OCI-LY3 (cell line): ENCODE data around the gene NLGN1.

Experiments used
- H2AFZ ChIP-seq: fragments of 200-600, 300-600 bp; shearing (Covaris generic); 2 replicates; pipeline ENCODE4 v1.6.0; 2014; ENCODE audit warnings: antibody characterized with exemption, low read depth, low read length
- H3K27ac ChIP-seq: fragments of 200-600, 300-600 bp; sonication (generic); 2 replicates; pipeline ENCODE4 v1.5.1; 2014; ENCODE audit warnings: mild to moderate bottlenecking, low read length, moderate library complexity, mixed read lengths
- H3K27me3 ChIP-seq: fragments of 200-600, 300-600 bp; sonication (generic); 2 replicates; pipeline ENCODE4 v1.6.1; 2014; ENCODE audit warnings: low read depth, low read length, mixed read lengths
- H3K36me3 ChIP-seq: fragments of 200-600, 300-600 bp; sonication (generic); replicated peaks from 2 replicates; pipeline ENCODE3; 2014; ENCODE audit warnings: low read depth, low read length, mixed read lengths
- H3K4me1 ChIP-seq: fragments of 300-600, 200-600 bp; sonication (generic); 2 replicates; pipeline ENCODE4 v1.6.1; 2014; ENCODE audit warnings: low read length, mixed read lengths
- H3K4me2 ChIP-seq: fragments of 200-600, 300-600 bp; sonication (generic); 2 replicates; pipeline ENCODE4 v1.6.1; 2014; ENCODE audit warnings: low read length, mixed read lengths
- H3K4me3 ChIP-seq: fragments of 300-600, 200-600 bp; sonication (generic); 2 replicates; pipeline ENCODE4 v1.5.1; 2014; ENCODE audit warnings: antibody characterized with exemption, mild to moderate bottlenecking, low read length, moderate library complexity
- H3K79me2 ChIP-seq: fragments of 300-600, 200-600 bp; shearing (Covaris generic); 2 replicates; pipeline ENCODE4 v1.6.1; 2014; ENCODE audit warnings: mild to moderate bottlenecking, low read length, mixed read lengths
- H3K9ac ChIP-seq: fragments of 300-600, 200-600 bp; shearing (Covaris generic); 2 replicates; pipeline ENCODE4 v1.6.0; 2014; ENCODE audit warnings: mild to moderate bottlenecking, low read length, moderate library complexity
- H3K9me3 ChIP-seq: fragments of 200-600, 300-600 bp; shearing (Covaris generic); 2 replicates; pipeline ENCODE4 v1.6.1; 2014; ENCODE audit warnings: low read length, mixed read lengths; ENCODE audit not compliant: insufficient read depth
- H4K20me1 ChIP-seq: fragments of 200-600, 300-600 bp; sonication (generic); 2 replicates; pipeline ENCODE4 v1.6.1; 2016; ENCODE audit warnings: low read length, mixed read lengths; ENCODE audit not compliant: insufficient read depth
- EZH2phosphoT487 ChIP-seq: fragments of 200-600 bp; shearing (Covaris generic); IDR thresholded peaks from 2 replicates; pipeline ENCODE4 v1.6.1; 2018; ENCODE audit warnings: antibody characterized with exemption, mixed run types, low read depth
- TF ChIP-seq, protein P1 (sequence below): fragments of 200-600, 300-600 bp; sonication (generic); IDR thresholded peaks from 2 replicates; pipeline ENCODE4 v1.5.1; 2014; ENCODE audit warnings: antibody characterized with exemption, low read length, low read depth

The NLGN1 gene

DNA sequence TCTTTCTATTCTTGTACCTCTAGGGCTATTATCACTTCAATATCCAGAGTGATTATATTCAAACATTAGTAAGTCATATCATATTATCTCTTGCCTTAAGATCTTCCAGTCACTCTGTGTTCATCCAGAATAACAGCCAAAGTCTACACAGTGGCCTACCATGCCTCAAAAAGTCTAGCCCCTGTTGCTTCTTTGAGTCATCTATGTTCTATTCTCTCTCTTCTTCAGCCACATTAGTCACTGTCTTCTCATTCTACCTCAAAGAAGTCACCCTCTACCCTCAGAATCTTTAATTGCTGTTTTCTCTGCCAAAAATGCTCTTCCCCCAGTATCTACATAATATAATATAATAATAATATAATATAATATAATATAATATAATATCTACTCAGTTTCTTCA is 356.0 kb downstream of the NLGN1 start:
- Histone ChIP-seq H3K4me1 (no peaks in the 10 kb centered on the region), H3K27me3 (no peaks in the 10 kb centered on the region), H3K9ac (no peak overlapping the region), H3K27ac (no peak overlapping the region), H4K20me1 (no peaks in the 10 kb centered on the region), H3K36me3 (no peaks in the 10 kb centered on the region), H3K79me2 (no peaks in the 10 kb centered on the region), H2AFZ (no peak overlapping the region), H3K9me3 (no peaks in the 10 kb centered on the region), H3K4me2 (no peak overlapping the region), H3K4me3 (no peak overlapping the region)
- TF ChIP-seq, protein P1, sequence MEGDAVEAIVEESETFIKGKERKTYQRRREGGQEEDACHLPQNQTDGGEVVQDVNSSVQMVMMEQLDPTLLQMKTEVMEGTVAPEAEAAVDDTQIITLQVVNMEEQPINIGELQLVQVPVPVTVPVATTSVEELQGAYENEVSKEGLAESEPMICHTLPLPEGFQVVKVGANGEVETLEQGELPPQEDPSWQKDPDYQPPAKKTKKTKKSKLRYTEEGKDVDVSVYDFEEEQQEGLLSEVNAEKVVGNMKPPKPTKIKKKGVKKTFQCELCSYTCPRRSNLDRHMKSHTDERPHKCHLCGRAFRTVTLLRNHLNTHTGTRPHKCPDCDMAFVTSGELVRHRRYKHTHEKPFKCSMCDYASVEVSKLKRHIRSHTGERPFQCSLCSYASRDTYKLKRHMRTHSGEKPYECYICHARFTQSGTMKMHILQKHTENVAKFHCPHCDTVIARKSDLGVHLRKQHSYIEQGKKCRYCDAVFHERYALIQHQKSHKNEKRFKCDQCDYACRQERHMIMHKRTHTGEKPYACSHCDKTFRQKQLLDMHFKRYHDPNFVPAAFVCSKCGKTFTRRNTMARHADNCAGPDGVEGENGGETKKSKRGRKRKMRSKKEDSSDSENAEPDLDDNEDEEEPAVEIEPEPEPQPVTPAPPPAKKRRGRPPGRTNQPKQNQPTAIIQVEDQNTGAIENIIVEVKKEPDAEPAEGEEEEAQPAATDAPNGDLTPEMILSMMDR, result no peak
- TF ChIP-seq EZH2phosphoT487, result no peak

DNA sequence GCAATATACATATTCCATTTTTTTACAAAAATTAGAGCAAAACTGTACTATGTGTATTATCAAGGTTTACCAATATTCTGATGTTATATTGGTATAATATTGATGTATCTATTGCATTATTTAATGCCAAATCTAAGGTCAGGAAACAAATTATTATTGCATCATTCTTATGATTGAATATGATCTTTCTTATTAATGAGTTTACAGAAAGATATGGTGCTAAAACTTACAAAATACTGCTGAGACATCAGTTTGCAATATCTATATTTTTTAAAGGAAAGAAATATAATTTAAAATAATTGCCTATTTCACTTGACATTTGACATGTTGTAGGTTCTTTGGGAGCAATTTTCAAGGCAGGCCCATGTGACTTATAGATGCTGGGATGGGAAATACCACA is 357.6 kb downstream of the NLGN1 start:
- no peaks in the 10 kb centered on the region for H3K4me1 ChIP-seq
- no peak overlapping the region for H3K27ac ChIP-seq
- no peak overlapping the region for H3K4me3 ChIP-seq

DNA sequence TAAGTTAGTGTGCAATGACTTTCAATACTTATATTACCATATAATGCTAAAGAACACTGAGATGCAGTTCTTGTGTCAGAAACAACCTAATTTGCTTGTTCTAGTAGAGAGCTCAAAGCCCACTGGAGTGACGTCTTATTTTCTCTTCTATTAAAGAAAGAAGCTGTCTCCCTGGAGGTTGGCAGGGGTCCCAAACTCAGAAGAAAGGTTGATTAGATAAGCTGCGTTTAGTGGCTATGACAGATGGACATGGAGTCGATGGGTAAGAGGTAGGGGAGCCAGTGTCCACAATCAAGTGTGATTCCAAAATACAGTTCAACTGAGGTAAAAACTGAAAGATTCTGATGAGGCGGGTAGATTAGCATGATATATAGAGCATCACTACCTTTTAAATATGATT is 363.6 kb downstream of the NLGN1 start:
- no peak overlapping the region for H3K27ac ChIP-seq
- no peaks in the 10 kb centered on the region for H3K36me3 ChIP-seq
- H4K20me1 ChIP-seq, result no peaks in the 10 kb centered on the region
- no peak overlapping the region for H3K4me3 ChIP-seq
- no peak overlapping the region for H2AFZ ChIP-seq
- no peaks in the 10 kb centered on the region for H3K79me2 ChIP-seq
- H3K9ac ChIP-seq, result no peak overlapping the region
- H3K4me2 ChIP-seq, result no peak overlapping the region
- H3K9me3 ChIP-seq, result no peaks in the 10 kb centered on the region
- H3K27me3 ChIP-seq, result no peaks in the 10 kb centered on the region
- H3K4me1 ChIP-seq, result no peaks in the 10 kb centered on the region
- TF ChIP-seq, protein P1, result no peak
- no peak for TF ChIP-seq EZH2phosphoT487

More for the DNA sequence above, 357.6 kb downstream of the NLGN1 start:
- Histone ChIP-seq H3K36me3 (no peaks in the 10 kb centered on the region), H3K9me3 (no peaks in the 10 kb centered on the region), H2AFZ (no peak overlapping the region), H3K9ac (no peak overlapping the region), H3K4me2 (no peak overlapping the region), H3K79me2 (no peaks in the 10 kb centered on the region), H4K20me1 (no peaks in the 10 kb centered on the region), H3K27me3 (no peaks in the 10 kb centered on the region)
- TF ChIP-seq, protein P1, result no peak
- TF ChIP-seq EZH2phosphoT487, result no peak

DNA sequence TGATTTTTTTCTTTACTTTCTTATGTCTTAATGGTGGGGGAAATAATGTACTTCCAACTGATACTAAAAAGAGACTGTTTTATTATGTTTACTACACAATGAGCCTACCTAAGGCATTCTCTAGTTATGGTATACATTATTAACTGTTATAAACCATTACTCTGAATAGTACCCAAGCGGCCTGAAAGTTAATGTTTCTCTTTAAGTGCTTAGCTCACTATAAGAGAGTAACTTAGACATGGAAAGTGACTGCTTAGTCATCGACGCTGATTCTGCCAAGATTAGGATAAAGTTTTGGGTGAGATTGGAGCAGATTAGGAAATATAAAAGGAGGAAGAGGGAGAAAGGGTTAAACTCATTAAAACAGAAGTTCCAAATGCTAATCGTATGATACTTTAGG is 365.0 kb downstream of the NLGN1 start:
- no peak overlapping the region for H3K4me3 ChIP-seq
- no peaks in the 10 kb centered on the region for H3K9me3 ChIP-seq
- no peak for TF ChIP-seq EZH2phosphoT487
- TF ChIP-seq, protein P1, result no peak
- no peaks in the 10 kb centered on the region for H3K79me2 ChIP-seq
- H3K9ac ChIP-seq, result no peak overlapping the region
- no peaks in the 10 kb centered on the region for H3K36me3 ChIP-seq
- no peak overlapping the region for H3K27ac ChIP-seq
- no peak overlapping the region for H2AFZ ChIP-seq
- H3K27me3 ChIP-seq, result no peaks in the 10 kb centered on the region
- H3K4me1 ChIP-seq, result no peaks in the 10 kb centered on the region
- H3K4me2 ChIP-seq, result no peak overlapping the region
- H4K20me1 ChIP-seq, result no peaks in the 10 kb centered on the region
